ENCODE results near the gene STAG1.
"Not testable (repeated sequence)": the region's sequence is repeated elsewhere in the genome, so short reads cannot be mapped to it uniquely, and the experiment has no call there.

STAG1 gene

DNA sequence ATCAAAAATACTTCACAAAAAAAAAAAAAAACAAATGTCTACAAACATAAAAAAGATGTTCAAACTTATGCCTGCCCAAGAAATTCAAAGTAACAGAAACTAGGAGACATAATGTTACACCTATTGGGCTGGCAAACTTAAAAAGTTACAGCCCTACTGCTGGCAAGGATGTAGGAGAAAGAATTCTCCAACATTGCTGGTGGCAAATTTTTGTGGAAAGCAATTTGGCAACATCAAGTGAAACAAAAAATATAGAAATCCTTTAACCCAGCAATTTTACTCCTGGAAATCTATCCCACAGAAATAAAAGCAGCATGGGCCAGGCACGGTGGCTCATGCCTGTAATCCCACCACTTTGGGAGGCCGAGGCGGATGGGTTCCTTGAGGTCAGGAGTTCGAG, 73.2 kb downstream of the STAG1 start:
- TF ChIP-seq, protein P1, sequence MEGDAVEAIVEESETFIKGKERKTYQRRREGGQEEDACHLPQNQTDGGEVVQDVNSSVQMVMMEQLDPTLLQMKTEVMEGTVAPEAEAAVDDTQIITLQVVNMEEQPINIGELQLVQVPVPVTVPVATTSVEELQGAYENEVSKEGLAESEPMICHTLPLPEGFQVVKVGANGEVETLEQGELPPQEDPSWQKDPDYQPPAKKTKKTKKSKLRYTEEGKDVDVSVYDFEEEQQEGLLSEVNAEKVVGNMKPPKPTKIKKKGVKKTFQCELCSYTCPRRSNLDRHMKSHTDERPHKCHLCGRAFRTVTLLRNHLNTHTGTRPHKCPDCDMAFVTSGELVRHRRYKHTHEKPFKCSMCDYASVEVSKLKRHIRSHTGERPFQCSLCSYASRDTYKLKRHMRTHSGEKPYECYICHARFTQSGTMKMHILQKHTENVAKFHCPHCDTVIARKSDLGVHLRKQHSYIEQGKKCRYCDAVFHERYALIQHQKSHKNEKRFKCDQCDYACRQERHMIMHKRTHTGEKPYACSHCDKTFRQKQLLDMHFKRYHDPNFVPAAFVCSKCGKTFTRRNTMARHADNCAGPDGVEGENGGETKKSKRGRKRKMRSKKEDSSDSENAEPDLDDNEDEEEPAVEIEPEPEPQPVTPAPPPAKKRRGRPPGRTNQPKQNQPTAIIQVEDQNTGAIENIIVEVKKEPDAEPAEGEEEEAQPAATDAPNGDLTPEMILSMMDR (IDR thresholded peaks at IDR 0.05; ENCODE audit: borderline replicate concordance, insufficient read depth, low read depth, low read length): no peak
- H3K4me3 ChIP-seq (ENCODE audit: low read depth, low read length): no peak overlapping the region

- no peak overlapping the region for H3K4me3 ChIP-seq (ENCODE audit: low read depth, low read length)
- TF ChIP-seq, protein P1 (IDR thresholded peaks at IDR 0.05; ENCODE audit: borderline replicate concordance, insufficient read depth, low read depth, low read length): no peak
These were observed 76.2 kb downstream of the STAG1 start for GRCh38 chr3:136676009-136676408.

DNA sequence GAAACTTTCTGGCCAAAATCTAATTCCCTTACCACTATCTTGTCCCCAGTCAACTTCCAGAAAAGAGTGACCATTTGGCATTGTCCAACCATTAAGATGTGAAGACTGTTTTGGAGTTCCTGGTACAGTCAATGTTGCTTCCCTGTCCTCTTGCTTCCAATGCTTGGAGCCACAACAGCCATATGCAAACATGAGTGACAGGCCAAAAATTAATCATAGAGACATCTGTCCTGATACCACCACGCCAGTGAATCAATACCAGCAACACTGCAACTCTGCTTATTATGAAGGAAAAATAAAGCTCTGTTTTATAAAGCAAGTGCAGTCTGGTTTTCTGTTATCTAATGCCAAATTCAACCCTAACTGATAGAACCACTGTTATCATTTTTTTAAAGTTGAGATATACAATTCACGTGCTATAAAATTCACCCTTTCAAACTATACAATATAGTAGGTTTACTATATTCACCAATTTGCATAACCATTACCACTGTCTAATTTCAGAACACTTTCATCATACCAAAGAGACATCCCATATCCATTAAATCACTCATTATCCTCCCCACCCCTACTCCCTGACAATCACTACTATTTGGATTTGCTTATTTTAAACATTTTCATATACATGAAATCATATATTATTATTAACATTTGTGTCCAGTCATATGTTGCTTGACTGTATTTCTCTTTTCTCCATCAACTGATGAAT, 76.9 kb downstream of the STAG1 start:
- TF ChIP-seq, protein P1 (IDR thresholded peaks at IDR 0.05; ENCODE audit: borderline replicate concordance, insufficient read depth, low read depth, low read length): no peak
- no peak overlapping the region for H3K4me3 ChIP-seq (ENCODE audit: low read depth, low read length)

DNA sequence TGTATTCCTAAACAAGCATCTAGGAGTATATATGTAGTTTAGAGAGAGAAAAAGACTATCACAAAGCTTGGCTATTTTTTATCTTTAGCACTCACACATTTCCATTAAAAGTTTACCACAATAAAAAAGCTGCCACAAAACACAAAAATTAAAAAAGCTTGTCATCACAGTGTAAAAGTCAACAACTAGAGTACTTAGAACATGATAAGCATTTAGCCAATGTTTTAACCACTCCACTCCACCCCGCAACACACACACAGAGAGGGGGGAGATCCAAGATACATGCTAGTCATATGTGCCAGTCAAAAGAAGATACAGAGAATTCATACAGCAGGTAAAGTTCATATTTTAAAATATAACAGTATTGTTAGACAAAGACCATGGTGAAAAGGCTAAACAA, 79.7 kb downstream of the STAG1 start:
- no peak overlapping the region for H3K4me3 ChIP-seq (ENCODE audit: low read depth, low read length)
- TF ChIP-seq, protein P1 (IDR thresholded peaks at IDR 0.05; ENCODE audit: borderline replicate concordance, insufficient read depth, low read depth, low read length): no peak

DNA sequence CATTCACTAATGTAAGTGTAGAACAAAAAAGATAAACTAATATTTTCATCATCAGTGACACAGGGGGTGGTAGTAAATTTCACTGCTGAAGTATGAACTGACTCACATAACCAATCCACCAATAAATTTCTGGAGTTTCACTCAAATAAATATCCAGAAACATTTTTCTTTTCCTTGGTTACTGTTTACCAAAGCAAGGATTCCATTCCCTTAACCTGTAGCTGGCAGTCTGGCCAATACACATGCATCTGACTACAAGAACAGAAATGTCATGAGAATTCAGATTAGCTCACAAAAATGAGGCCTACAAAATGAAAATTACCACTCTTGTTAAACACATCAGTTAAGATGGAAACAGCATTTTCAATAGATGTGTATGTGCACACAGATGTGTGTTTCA, 80.3 kb downstream of the STAG1 start:
- no peak overlapping the region for H3K4me3 ChIP-seq (ENCODE audit: low read depth, low read length)
- TF ChIP-seq, protein P1 (IDR thresholded peaks at IDR 0.05; ENCODE audit: borderline replicate concordance, insufficient read depth, low read depth, low read length): no peak

- TF ChIP-seq, protein P1 (IDR thresholded peaks at IDR 0.05; ENCODE audit: borderline replicate concordance, insufficient read depth, low read depth, low read length): no peak
- no peak overlapping the region for H3K4me3 ChIP-seq (ENCODE audit: low read depth, low read length)
These were observed 82.0 kb downstream of the STAG1 start for GRCh38 chr3:136670166-136670565.

DNA sequence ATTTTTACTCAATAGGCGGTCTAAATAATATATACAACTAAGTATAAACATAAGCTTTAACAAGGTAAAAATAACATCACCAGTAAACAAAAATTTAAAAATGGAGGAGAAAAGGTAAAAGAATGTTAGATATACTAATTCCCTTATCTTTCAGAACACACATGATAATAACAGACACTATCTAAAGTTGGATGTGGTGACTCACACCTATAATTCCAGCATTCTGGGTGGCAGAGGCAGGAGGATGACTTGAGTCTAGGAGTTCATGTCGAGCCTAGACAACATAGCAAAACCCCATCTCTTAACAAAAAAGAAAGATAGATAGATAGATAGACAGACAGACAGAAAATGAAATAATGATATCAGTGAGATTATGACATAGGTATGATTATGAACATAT, 85.1 kb downstream of the STAG1 start:
- TF ChIP-seq, protein P1 (IDR thresholded peaks at IDR 0.05; ENCODE audit: borderline replicate concordance, insufficient read depth, low read depth, low read length): no peak
- no peak overlapping the region for H3K4me3 ChIP-seq (ENCODE audit: low read depth, low read length)

DNA sequence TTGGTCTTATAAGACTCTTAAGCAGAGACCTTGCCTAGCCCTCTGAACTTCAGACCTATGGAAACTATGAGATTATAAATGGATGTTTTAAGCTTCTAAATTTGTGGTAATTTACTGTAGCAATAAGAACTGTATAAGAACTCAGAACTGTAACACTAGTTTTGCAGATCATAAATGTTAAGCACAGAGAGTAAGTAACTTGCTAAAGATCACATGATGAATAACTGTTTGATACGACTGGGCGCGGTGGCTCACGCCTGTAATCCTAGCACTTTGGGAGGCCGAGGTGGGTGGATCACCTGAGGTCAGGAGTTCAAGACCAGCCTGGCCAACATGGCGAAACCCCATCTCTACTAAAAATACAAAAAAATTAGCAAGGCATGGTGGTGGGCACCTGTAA, 85.9 kb downstream of the STAG1 start:
- not testable (repeated sequence) for H3K4me3 ChIP-seq (ENCODE audit: low read depth, low read length)
